ENCODE results near the gene TAF1C.

GRCh38 chr16:84207879-84208278 is 21.0 kb upstream of the TAF1C start:
- TF ChIP-seq, protein P1, sequence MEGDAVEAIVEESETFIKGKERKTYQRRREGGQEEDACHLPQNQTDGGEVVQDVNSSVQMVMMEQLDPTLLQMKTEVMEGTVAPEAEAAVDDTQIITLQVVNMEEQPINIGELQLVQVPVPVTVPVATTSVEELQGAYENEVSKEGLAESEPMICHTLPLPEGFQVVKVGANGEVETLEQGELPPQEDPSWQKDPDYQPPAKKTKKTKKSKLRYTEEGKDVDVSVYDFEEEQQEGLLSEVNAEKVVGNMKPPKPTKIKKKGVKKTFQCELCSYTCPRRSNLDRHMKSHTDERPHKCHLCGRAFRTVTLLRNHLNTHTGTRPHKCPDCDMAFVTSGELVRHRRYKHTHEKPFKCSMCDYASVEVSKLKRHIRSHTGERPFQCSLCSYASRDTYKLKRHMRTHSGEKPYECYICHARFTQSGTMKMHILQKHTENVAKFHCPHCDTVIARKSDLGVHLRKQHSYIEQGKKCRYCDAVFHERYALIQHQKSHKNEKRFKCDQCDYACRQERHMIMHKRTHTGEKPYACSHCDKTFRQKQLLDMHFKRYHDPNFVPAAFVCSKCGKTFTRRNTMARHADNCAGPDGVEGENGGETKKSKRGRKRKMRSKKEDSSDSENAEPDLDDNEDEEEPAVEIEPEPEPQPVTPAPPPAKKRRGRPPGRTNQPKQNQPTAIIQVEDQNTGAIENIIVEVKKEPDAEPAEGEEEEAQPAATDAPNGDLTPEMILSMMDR (IDR thresholded peaks at IDR 0.05), result no peak
- TF ChIP-seq POLR2AphosphoS5 (IDR thresholded peaks at IDR 0.05; ENCODE audit: insufficient read depth in 1 of 2, low read depth in 1 of 2), result no peak
- no peak for TF ChIP-seq POLR2A (IDR thresholded peaks at IDR 0.05)
